ENCODE measurements around the gene DIPK1B.

Gene DIPK1B

DNA sequence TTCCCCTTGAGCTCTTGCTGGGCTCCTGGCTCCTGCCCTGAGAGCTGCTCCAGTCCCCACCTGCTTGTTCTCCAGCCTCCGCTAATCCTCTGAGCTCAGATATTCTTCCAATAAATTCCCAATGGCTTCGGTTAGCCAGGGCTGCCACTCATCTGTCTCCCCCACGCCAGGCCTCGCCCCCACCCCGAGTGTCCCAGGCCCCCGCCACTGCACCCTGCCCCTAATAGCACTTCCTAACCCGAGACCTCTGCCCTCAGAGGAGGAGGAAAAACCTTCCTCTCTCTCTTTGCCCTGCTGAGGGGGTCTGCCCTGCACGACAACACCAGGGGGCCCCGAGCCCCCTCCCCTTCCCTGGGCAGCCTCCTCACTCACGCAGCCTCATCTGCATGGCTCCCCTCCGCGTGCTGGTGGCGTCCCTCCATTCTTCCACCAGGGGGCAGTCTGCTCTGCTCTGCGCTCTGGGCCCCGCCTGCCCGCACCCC, 57.4 kb downstream of the DIPK1B start:
- no peak for DNase-seq (ENCODE audit: low read depth)

DNA sequence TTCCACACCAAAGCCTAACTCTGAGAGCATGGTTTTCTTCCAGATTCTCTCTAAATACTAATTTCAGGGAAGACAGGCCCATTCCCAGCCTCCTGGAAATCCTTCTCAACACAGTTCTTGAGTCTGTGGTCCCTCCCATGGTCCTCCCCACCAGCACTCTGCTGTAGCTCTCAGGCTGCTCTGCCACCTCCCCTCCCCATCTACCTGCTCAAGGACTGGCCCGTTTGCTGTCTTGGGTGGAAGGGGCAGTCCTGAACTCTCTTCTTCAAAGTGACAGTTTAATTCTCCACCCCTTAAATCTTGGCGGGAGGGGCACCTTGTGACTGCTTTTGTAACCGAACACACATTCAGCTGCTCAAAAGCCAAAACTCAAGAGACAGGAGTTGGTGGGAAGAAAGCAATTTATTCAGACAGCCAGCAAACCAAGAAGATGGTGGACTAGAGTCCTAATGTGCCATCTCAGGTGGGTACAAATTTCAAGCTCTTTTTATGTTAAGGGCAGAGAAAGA, 59.6 kb downstream of the DIPK1B start:
- no peak for DNase-seq (ENCODE audit: low read depth)

DNA sequence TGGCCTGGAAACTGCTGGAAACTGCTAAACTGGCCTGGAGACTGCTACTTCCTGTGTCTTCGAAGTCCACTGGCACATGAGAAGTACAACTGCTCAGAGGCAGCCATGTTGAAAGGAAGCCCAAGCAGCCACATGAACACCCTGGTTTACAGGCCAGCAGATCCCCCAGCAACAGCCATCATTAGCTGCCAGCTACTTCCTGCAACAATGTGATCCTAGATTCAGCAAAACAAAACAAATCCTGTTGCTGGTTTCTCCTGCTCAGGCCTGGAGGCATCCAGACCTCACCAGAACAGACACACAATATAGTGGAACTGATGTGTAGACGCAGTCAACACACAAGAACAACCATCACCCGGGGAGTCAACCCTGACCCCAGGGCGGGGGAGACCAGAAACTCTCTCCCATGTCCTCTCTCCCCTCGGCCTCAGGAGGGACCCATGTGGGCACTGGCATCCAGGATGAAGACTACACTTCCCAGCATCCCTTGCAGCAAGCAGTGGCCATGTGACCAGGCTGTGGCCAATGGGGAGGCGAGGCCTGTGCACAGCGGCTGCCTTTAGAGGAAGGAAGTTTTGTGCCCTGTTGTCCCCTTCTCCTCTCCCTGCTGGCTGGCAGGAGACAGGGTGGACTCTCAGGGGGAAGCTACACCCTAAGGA, 61.1 kb downstream of the DIPK1B start:
- no peak for DNase-seq (ENCODE audit: low read depth)
